GM21367 (cell line): ENCODE results near the gene WDR90.

Experiments used
- ATAC-seq: cut with Tn5 transposase; IDR thresholded peaks from one replicate; pipeline ENCODE4 v1.9.1; 2021; ENCODE audit not compliant: unreplicated experiment

WDR90 gene

GRCh38 chr16:637081-638018 lies 11.8 kb upstream of the WDR90 start:
- no peak for ATAC-seq

- no peak for ATAC-seq
These were observed 11.1 kb upstream of the WDR90 start for GRCh38 chr16:638034-638543.

GRCh38 chr16:638836-639235 lies 10.3 kb upstream of the WDR90 start:
- ATAC-seq: no peak

- no peak for ATAC-seq
These were observed 8.6 kb upstream of the WDR90 start for GRCh38 chr16:640614-641013.

GRCh38 chr16:641326-642188 lies 7.6 kb upstream of the WDR90 start, which contains the start of gene MCRIP2:
TSS of gene MCRIP2 (plus strand) at chr16:641828. CDS start at chr16:641992, 164 bp downstream.
- ATAC-seq: peak; percentile 32

GRCh38 chr16:642189-643049 lies 6.7 kb upstream of the WDR90 start:
- ATAC-seq: peak; percentile 26

GRCh38 chr16:643050-643368 lies 6.2 kb upstream of the WDR90 start:
- ATAC-seq: no peak

GRCh38 chr16:644556-644955 lies 4.6 kb upstream of the WDR90 start:
- no peak for ATAC-seq

GRCh38 chr16:645852-646678 lies 3.1 kb upstream of the WDR90 start:
- ATAC-seq: no peak

- ATAC-seq: no peak
These were observed 2.4 kb upstream of the WDR90 start for GRCh38 chr16:646679-647172.

- ATAC-seq: no peak
These were observed 1.8 kb upstream of the WDR90 start for GRCh38 chr16:647173-647902.

- ATAC-seq: no peak
These were observed 939 bp upstream of the WDR90 start for GRCh38 chr16:648071-648780.

- no peak for ATAC-seq
These were observed 466 bp downstream of the WDR90 start for GRCh38 chr16:649631-650030.

- no peak for ATAC-seq
These were observed 2.7 kb downstream of the WDR90 start for GRCh38 chr16:651844-652243.

- no peak for ATAC-seq
These were observed 3.5 kb downstream of the WDR90 start for GRCh38 chr16:652454-653305.

- no peak for ATAC-seq
These were observed 4.9 kb downstream of the WDR90 start for GRCh38 chr16:654034-654433.

GRCh38 chr16:657487-657886 lies 8.3 kb downstream of the WDR90 start:
- no peak for ATAC-seq
